ENCODE measurements around the gene SPTLC2. TPM values are rescaled to one million over a fixed set of nuclear protein-coding genes. Genes with fewer than 3 reads are reported as not detected.

Gene SPTLC2
- total RNA-seq, 1 donor from 2014 or later = 27.3 TPM

GRCh38 chr14:77557391-77557790 lies 59.0 kb downstream of the SPTLC2 start:
- Mint-ChIP-seq H3K36me3 (ENCODE audit: low read depth) (peaks cover 6% of the 10 kb centered on the region), H3K4me1 (peaks cover 8% of the 10 kb centered on the region)

GRCh38 chr14:77556946-77557345 lies 59.5 kb downstream of the SPTLC2 start:
- H3K9me3 Mint-ChIP-seq = no peaks in the 10 kb centered on the region
- no peaks in the 10 kb centered on the region for H3K27me3 Mint-ChIP-seq (ENCODE audit: low read depth)
- no peak overlapping the region for H3K27ac Mint-ChIP-seq (ENCODE audit: unreplicated experiment)
- DNase-seq (ENCODE audit: low read depth, low spot score) = no peak
- TF ChIP-seq CTCF (conservative IDR thresholded peaks at IDR 0.05) = no peak
- peaks cover 8% of the 10 kb centered on the region for H3K4me1 Mint-ChIP-seq
- H3K4me3 Mint-ChIP-seq = no peak overlapping the region
- H3K36me3 Mint-ChIP-seq (ENCODE audit: low read depth) = peaks cover 6% of the 10 kb centered on the region

More at GRCh38 chr14:77557391-77557790, 59.0 kb downstream of the SPTLC2 start:
- Mint-ChIP-seq H3K27ac (ENCODE audit: unreplicated experiment) (no peak overlapping the region), H3K9me3 (no peaks in the 10 kb centered on the region), H3K27me3 (ENCODE audit: low read depth) (no peaks in the 10 kb centered on the region), H3K4me3 (no peak overlapping the region)
- TF ChIP-seq CTCF (conservative IDR thresholded peaks at IDR 0.05) = no peak
- DNase-seq (ENCODE audit: low read depth, low spot score) = no peak

- Mint-ChIP-seq H3K27me3 (ENCODE audit: low read depth) (no peaks in the 10 kb centered on the region), H3K36me3 (ENCODE audit: low read depth) (peaks cover 6% of the 10 kb centered on the region), H3K4me1 (peaks cover 8% of the 10 kb centered on the region), H3K9me3 (no peaks in the 10 kb centered on the region), H3K27ac (ENCODE audit: unreplicated experiment) (peak overlapping the region; percentile 86), H3K4me3 (no peak overlapping the region)
- TF ChIP-seq CTCF (conservative IDR thresholded peaks at IDR 0.05) = no peak
- DNase-seq (ENCODE audit: low read depth, low spot score) = no peak
Measured at GRCh38 chr14:77554816-77555599, 61.4 kb downstream of the SPTLC2 start.

- DNase-seq (ENCODE audit: low read depth, low spot score) = no peak
- TF ChIP-seq CTCF (conservative IDR thresholded peaks at IDR 0.05) = no peak
- peaks cover 8% of the 10 kb centered on the region for H3K4me1 Mint-ChIP-seq
- no peaks in the 10 kb centered on the region for H3K27me3 Mint-ChIP-seq (ENCODE audit: low read depth)
- no peaks in the 10 kb centered on the region for H3K9me3 Mint-ChIP-seq
- H3K4me3 Mint-ChIP-seq = no peak overlapping the region
- H3K27ac Mint-ChIP-seq (ENCODE audit: unreplicated experiment) = no peak overlapping the region
- peaks cover 6% of the 10 kb centered on the region for H3K36me3 Mint-ChIP-seq (ENCODE audit: low read depth)
Measured at GRCh38 chr14:77554207-77554606, 62.2 kb downstream of the SPTLC2 start.

- Mint-ChIP-seq H3K4me3 (no peak overlapping the region), H3K4me1 (peaks cover 6% of the 10 kb centered on the region), H3K27me3 (ENCODE audit: low read depth) (no peaks in the 10 kb centered on the region), H3K36me3 (ENCODE audit: low read depth) (peaks cover 6% of the 10 kb centered on the region), H3K27ac (ENCODE audit: unreplicated experiment) (no peak overlapping the region), H3K9me3 (no peaks in the 10 kb centered on the region)
- TF ChIP-seq CTCF (conservative IDR thresholded peaks at IDR 0.05) = no peak
- no peak for DNase-seq (ENCODE audit: low read depth, low spot score)
Measured at GRCh38 chr14:77549451-77549850, 67.0 kb downstream of the SPTLC2 start.

All from neural crest cell (in vitro differentiated cells).